RWPE1 (cell line): ENCODE measurements around the gene SPATA6L.

Source experiments
- CTCF ChIA-PET: fragments of 350-600 bp; sonication (Branson Sonifier 250); formaldehyde crosslinking; extraction: SDS; loops from one replicate; lab custom pipeline; 2021; lab: Yijun Ruan, JAX
- POLR2A ChIA-PET: fragments of 400-600 bp; formaldehyde crosslinking; extraction: SDS; loops from one replicate; lab custom pipeline; 2020; ENCODE audit warnings: antibody characterized with exemption; ENCODE audit not compliant: low non-redundant PET; lab: Yijun Ruan, JAX
- DNase-seq: peaks from one replicate; pipeline ENCODE4 v3.0.0; 2012; ENCODE audit warnings: low spot score
- H3K27ac ChIP-seq: fragments of 450-650 bp; 2 replicates; pipeline ENCODE4 v1.5.1; 2017
- CTCF ChIP-seq: fragments of 450-650 bp; conservative IDR thresholded peaks from 2 replicates; pipeline ENCODE4 v1.5.1; 2017; ENCODE audit warnings: low read depth, mild to moderate bottlenecking

The SPATA6L gene

GRCh38 chr9:4680750-4681149, 14.5 kb upstream of the SPATA6L start:
- CTCF ChIA-PET = interaction anchor here (0.6 to 0.7 kb wide), 3 partner anchors 46 to 494 kb away, joined by 3 to 4 read pairs (median 3); no protein-coding TSS in a partner anchor
- no peak for TF ChIP-seq CTCF
- POLR2A ChIA-PET = no interaction called here
- no peak for DNase-seq
- no peak overlapping the region for H3K27ac ChIP-seq

GRCh38 chr9:4680173-4680525, 13.9 kb upstream of the SPATA6L start:
- ChIA-PET CTCF (interaction anchor here (0.6 to 1.3 kb wide), 4 partner anchors 14 to 494 kb away, joined by 3 to 6 read pairs (median 4); partner anchors contain the start of gene SPATA6L), POLR2A (no interaction called here)
- TF ChIP-seq CTCF = no peak
- H3K27ac ChIP-seq = peak overlapping the region; percentile 92
- DNase-seq = no peak

GRCh38 chr9:4679268-4680172, 13.2 kb upstream of the SPATA6L start, which contains the start of gene CDC37L1:
TSS of gene CDC37L1 (plus strand) at chr9:4679569. CDS start at chr9:4679768, 199 bp downstream.
- CTCF ChIA-PET = interaction anchor here (1.3 kb wide), 1 partner anchor 13 kb away, joined by 6 read pairs; the partner anchor contains the start of gene SPATA6L

GRCh38 chr9:4678679-4679267, 12.5 kb upstream of the SPATA6L start:
- no peak for DNase-seq
- ChIA-PET CTCF (interaction anchor here (1.3 kb wide), 1 partner anchor 12 kb away, joined by 6 read pairs; the partner anchor contains the start of gene SPATA6L), POLR2A (no interaction called here)
- no peak for TF ChIP-seq CTCF
- H3K27ac ChIP-seq = peak overlapping the region; percentile 92

More at GRCh38 chr9:4679268-4680172, 13.2 kb upstream of the SPATA6L start, which contains the start of gene CDC37L1:
- peak; percentile 70 for TF ChIP-seq CTCF
- POLR2A ChIA-PET = no interaction called here
- peak; percentile 85 for DNase-seq
- peak within 1 kb of the TSS; percentile 92 for H3K27ac ChIP-seq

- H3K27ac ChIP-seq = no peak overlapping the region
- POLR2A ChIA-PET = no interaction called here
- DNase-seq = no peak
- TF ChIP-seq CTCF = no peak
- CTCF ChIA-PET = interaction anchor here (0.6 kb wide), 1 partner anchor 920 kb away, joined by 3 read pairs; no protein-coding TSS in a partner anchor
Measured at GRCh38 chr9:4677392-4677791, 11.1 kb upstream of the SPATA6L start.

GRCh38 chr9:4674783-4675182, 8.5 kb upstream of the SPATA6L start:
- no peak for TF ChIP-seq CTCF
- POLR2A ChIA-PET = no interaction called here
- no peak overlapping the region for H3K27ac ChIP-seq
- no peak for DNase-seq
- CTCF ChIA-PET = interaction anchor here (0.6 kb wide), 2 partner anchors 18 to 250 kb away, joined by 3 read pairs; no protein-coding TSS in a partner anchor
